Nephron progenitor cell (in vitro differentiated cells): ENCODE data around the gene TGM2.
A peak's percentile ranks its signal among the peaks of the same experiment; 100 is the strongest.

Experiments
- DNase-seq: peaks from one replicate; pipeline ENCODE4 v3.0.0; 2021
- H3K27ac Mint-ChIP-seq: 2 replicates; pipeline ENCODE4 v1.8.0; 2021; ENCODE audit warnings: mild to moderate bottlenecking, moderate library complexity, mixed read lengths
- H3K27me3 Mint-ChIP-seq: 2 replicates; pipeline ENCODE4 v1.8.0; 2021; ENCODE audit warnings: mild to moderate bottlenecking, low read depth, mixed read lengths; ENCODE audit not compliant: poor library complexity
- H3K36me3 Mint-ChIP-seq: 2 replicates; pipeline ENCODE4 v1.8.0; 2021; ENCODE audit warnings: low read depth, mixed read lengths
- H3K4me1 Mint-ChIP-seq: 2 replicates; pipeline ENCODE4 v1.8.0; 2021; ENCODE audit warnings: mixed read lengths
- H3K4me3 Mint-ChIP-seq: 2 replicates; pipeline ENCODE4 v1.8.0; 2021; ENCODE audit warnings: mild to moderate bottlenecking, moderate library complexity, mixed read lengths
- H3K9me3 Mint-ChIP-seq: 2 replicates; pipeline ENCODE4 v1.8.0; 2021; ENCODE audit warnings: mild to moderate bottlenecking, moderate library complexity, mixed read lengths
- CTCF ChIP-seq: fragments of 200-600 bp; sonication (generic); IDR thresholded peaks from 2 replicates; pipeline ENCODE4 v1.5.0; 2021; ENCODE audit warnings: antibody characterized with exemption

TGM2 gene

GRCh38 chr20:38191654-38192053 is 26.6 kb upstream of the TGM2 start:
- peak overlapping the region; percentile 14 for H3K27ac Mint-ChIP-seq
- peaks cover 15% of the 10 kb centered on the region for H3K27me3 Mint-ChIP-seq
- peak overlapping the region; percentile 18 for H3K4me3 Mint-ChIP-seq
- H3K9me3 Mint-ChIP-seq, result peaks cover 5% of the 10 kb centered on the region
- no peaks in the 10 kb centered on the region for H3K36me3 Mint-ChIP-seq
- peaks cover 48% of the 10 kb centered on the region for H3K4me1 Mint-ChIP-seq
- DNase-seq, result no peak
- no peak for TF ChIP-seq CTCF

- Mint-ChIP-seq H3K36me3 (no peaks in the 10 kb centered on the region), H3K4me1 (peaks cover 41% of the 10 kb centered on the region), H3K9me3 (peaks cover 5% of the 10 kb centered on the region), H3K27ac (no peak overlapping the region), H3K27me3 (peaks cover 15% of the 10 kb centered on the region), H3K4me3 (no peak overlapping the region)
- DNase-seq, result no peak
- TF ChIP-seq CTCF, result no peak
These were observed 25.9 kb upstream of the TGM2 start for GRCh38 chr20:38190936-38191371.

GRCh38 chr20:38190166-38190565 is 25.1 kb upstream of the TGM2 start:
- H3K4me3 Mint-ChIP-seq, result no peak overlapping the region

GRCh38 chr20:38187517-38187916 is 22.4 kb upstream of the TGM2 start:
- Mint-ChIP-seq H3K36me3 (no peaks in the 10 kb centered on the region), H3K27me3 (peaks cover 11% of the 10 kb centered on the region), H3K4me1 (peaks cover 43% of the 10 kb centered on the region), H3K4me3 (no peak overlapping the region), H3K27ac (no peak overlapping the region), H3K9me3 (no peaks in the 10 kb centered on the region)
- peak; percentile 30 for TF ChIP-seq CTCF
- DNase-seq, result peak; percentile 37

More at GRCh38 chr20:38190166-38190565, 25.1 kb upstream of the TGM2 start:
- no peak overlapping the region for H3K27ac Mint-ChIP-seq
- no peak for TF ChIP-seq CTCF
- H3K27me3 Mint-ChIP-seq, result peaks cover 10% of the 10 kb centered on the region
- peaks cover 34% of the 10 kb centered on the region for H3K4me1 Mint-ChIP-seq
- H3K36me3 Mint-ChIP-seq, result no peaks in the 10 kb centered on the region
- H3K9me3 Mint-ChIP-seq, result peaks cover 5% of the 10 kb centered on the region
- no peak for DNase-seq

GRCh38 chr20:38186788-38187221 is 21.7 kb upstream of the TGM2 start:
- no peaks in the 10 kb centered on the region for H3K36me3 Mint-ChIP-seq
- no peak for DNase-seq
- no peak overlapping the region for H3K27ac Mint-ChIP-seq
- H3K27me3 Mint-ChIP-seq, result peaks cover 15% of the 10 kb centered on the region
- peaks cover 45% of the 10 kb centered on the region for H3K4me1 Mint-ChIP-seq
- H3K4me3 Mint-ChIP-seq, result no peak overlapping the region
- TF ChIP-seq CTCF, result no peak
- no peaks in the 10 kb centered on the region for H3K9me3 Mint-ChIP-seq

- peaks cover 3% of the 10 kb centered on the region for H3K9me3 Mint-ChIP-seq
- peak; percentile 25 for DNase-seq
- peaks cover 63% of the 10 kb centered on the region for H3K4me1 Mint-ChIP-seq
- no peaks in the 10 kb centered on the region for H3K36me3 Mint-ChIP-seq
- H3K4me3 Mint-ChIP-seq, result no peak overlapping the region
- peaks cover 10% of the 10 kb centered on the region for H3K27me3 Mint-ChIP-seq
- no peak for TF ChIP-seq CTCF
- H3K27ac Mint-ChIP-seq, result peak overlapping the region; percentile 33
These were observed 19.0 kb upstream of the TGM2 start for GRCh38 chr20:38184101-38184500.
